Endothelial cell of umbilical vein (primary cell): ENCODE measurements around the gene TBC1D25. TPM values are rescaled to one million over a fixed set of nuclear protein-coding genes. Genes with fewer than 3 reads are reported as not detected.

Source experiments
- BruUV-seq: library from RNA; stranded (reverse); fragments of 400-500 nt; replicated peaks from 2 replicates; lab custom pipeline; 2021; lab: Mats Ljungman, UMichigan
- CTCF ChIA-PET: fragments of 300-600, 350-600 bp; sonication (Branson Sonifier 250); formaldehyde crosslinking; loops from one replicate; lab custom pipeline; 2021; ENCODE audit warnings: antibody characterized with exemption, inconsistent platforms; lab: Charles Lee
- POLR2A ChIA-PET: fragments of 300-600, 350-600 bp; sonication (Branson Sonifier 250); formaldehyde crosslinking; loops from one replicate; lab custom pipeline; 2021; ENCODE audit warnings: antibody characterized with exemption, inconsistent platforms; lab: Charles Lee
- DNase-seq: peaks from one replicate; pipeline ENCODE4 v3.0.0-alpha.2; 2011; ENCODE audit warnings: low read depth, low spot score
- FAIRE-seq: peaks from 2 replicates; lab custom pipeline; 2011; peaks lifted over from hg19 to GRCh38; lab: Jason Lieb, UNC
- H2AFZ ChIP-seq: 2 replicates; pipeline ENCODE4 v1.6.0; 2012; ENCODE audit warnings: low read depth, low read length, control low read depth, inconsistent platforms
- H3K27ac ChIP-seq: 2 replicates; pipeline ENCODE4 v1.5.1; 2011; ENCODE audit warnings: low read depth, mild to moderate bottlenecking, control low read depth, low read length, moderate library complexity; ENCODE audit not compliant: insufficient read depth
- H3K27me3 ChIP-seq, 2 experiments: 2 replicates each; pipeline versions ENCODE4 v1.6.0 to v1.6.1; 2011; ENCODE audit warnings: low read length in 2 of 2, mixed read lengths in 1 of 2; ENCODE audit not compliant: control insufficient read depth in 2 of 2, insufficient read depth in 2 of 2
- H3K36me3 ChIP-seq, 2 experiments: 2 replicates in 1 of 2; 3 replicates in 1 of 2; pipeline ENCODE4 v1.5.1; 2011; ENCODE audit warnings: low read length in 2 of 2, mild to moderate bottlenecking in 1 of 2, moderate library complexity in 1 of 2; ENCODE audit not compliant: control insufficient read depth in 2 of 2, insufficient read depth in 2 of 2; ENCODE audit errors: extremely low read depth in 1 of 2
- H3K4me1 ChIP-seq: 3 replicates; pipeline ENCODE4 v1.5.1; 2011; ENCODE audit warnings: mild to moderate bottlenecking, low read length; ENCODE audit not compliant: control insufficient read depth, insufficient read depth; ENCODE audit errors: extremely low read depth
- H3K4me2 ChIP-seq: 2 replicates; pipeline ENCODE4 v1.6.1; 2011; ENCODE audit warnings: low read length, control low read depth, mixed read lengths; ENCODE audit not compliant: insufficient read depth
- H3K4me3 ChIP-seq, 3 experiments: fragments of 200-600 bp in 1 of 3; sonication (generic), shearing (Covaris generic) in 1 of 3; replicated peaks in 1 of 3; 2 replicates each; pipeline ENCODE4 v1.5.1; 2011 to 2016; ENCODE audit warnings: control low read depth in 3 of 3, low read length in 3 of 3, mild to moderate bottlenecking in 2 of 3, inconsistent platforms in 1 of 3, low read depth in 1 of 3, moderate library complexity in 1 of 3; ENCODE audit not compliant: insufficient read depth in 1 of 3
- H3K79me2 ChIP-seq: 2 replicates; pipeline ENCODE4 v1.6.0; 2012; ENCODE audit warnings: low read length, inconsistent platforms; ENCODE audit not compliant: control insufficient read depth, insufficient read depth
- H3K9ac ChIP-seq: replicated peaks from 2 replicates; pipeline ENCODE3; 2011; ENCODE audit warnings: low read length, control low read depth; ENCODE audit not compliant: insufficient read depth; ENCODE audit errors: extremely low read depth
- H3K9me1 ChIP-seq: replicated peaks from 3 replicates; pipeline ENCODE4 v1.6.0; 2011; ENCODE audit warnings: mild to moderate bottlenecking, low read length; ENCODE audit not compliant: control insufficient read depth, insufficient read depth; ENCODE audit errors: extremely low read depth
- H3K9me3 ChIP-seq: replicated peaks from 2 replicates; pipeline ENCODE4 v1.5.1; 2012; ENCODE audit warnings: low read length, inconsistent platforms; ENCODE audit not compliant: control insufficient read depth, insufficient read depth
- H4K20me1 ChIP-seq: replicated peaks from 2 replicates; pipeline ENCODE3; 2011; ENCODE audit warnings: mild to moderate bottlenecking, low read length; ENCODE audit not compliant: control insufficient read depth, insufficient read depth; ENCODE audit errors: extremely low read depth
- CTCF ChIP-seq, 2 donors: IDR thresholded peaks; 1 replicate in 1 of 2; 2 replicates in 1 of 2; pipeline ENCODE4 v1.5.1; 2011; ENCODE audit warnings: low read length in 2 of 2, mild to moderate bottlenecking in 2 of 2, moderate library complexity in 2 of 2, control low read depth in 1 of 2, inconsistent platforms in 1 of 2, low read depth in 1 of 2; ENCODE audit not compliant: insufficient read depth in 1 of 2; ENCODE audit errors: extremely low read depth in 1 of 2
- EZH2 ChIP-seq: IDR thresholded peaks from 2 replicates; pipeline ENCODE4 v1.6.1; 2012; ENCODE audit warnings: borderline replicate concordance, low read depth, mild to moderate bottlenecking, moderate library complexity, low read length, inconsistent platforms; ENCODE audit not compliant: severe bottlenecking
- FOS ChIP-seq: IDR thresholded peaks from 2 replicates; pipeline ENCODE4 v1.6.1; 2011; ENCODE audit warnings: mild to moderate bottlenecking, low read length, moderate library complexity, borderline replicate concordance; ENCODE audit not compliant: insufficient read depth
- GATA2 ChIP-seq: IDR thresholded peaks from 2 replicates; pipeline ENCODE4 v1.7.0; 2011; ENCODE audit warnings: low read depth, mild to moderate bottlenecking, moderate library complexity, mixed read lengths, low read length; ENCODE audit not compliant: insufficient read length, insufficient read depth
- JUN ChIP-seq: IDR thresholded peaks from 2 replicates; pipeline ENCODE4 v1.6.1; 2011; ENCODE audit warnings: borderline replicate concordance, low read depth; ENCODE audit not compliant: insufficient read length, insufficient read depth
- MAX ChIP-seq: IDR thresholded peaks from 2 replicates; pipeline ENCODE4 v1.6.1; 2011; ENCODE audit not compliant: insufficient read depth, insufficient read length
- MYC ChIP-seq: IDR thresholded peaks from one replicate; pipeline ENCODE4 v1.6.1; 2011; ENCODE audit warnings: mild to moderate bottlenecking, low read depth, low read length
- POLR2A ChIP-seq: IDR thresholded peaks from 2 replicates; pipeline ENCODE4 v1.6.1; 2012; ENCODE audit warnings: low read depth, mild to moderate bottlenecking, control low read depth, low read length
- POLR2AphosphoS5 ChIP-seq: IDR thresholded peaks from 2 replicates; pipeline ENCODE4 v1.6.1; 2012; ENCODE audit warnings: low read depth, mild to moderate bottlenecking, control low read depth, low read length, moderate library complexity; ENCODE audit not compliant: insufficient read depth
- dilution Hi-C: fragments of 300-500 bp; cut with MboI; formaldehyde crosslinking; loops from one replicate; pipeline ENCODE4 v1.15.0; 2019; ENCODE audit warnings: low sequenced_read_pairs; ENCODE audit not compliant: extremely low pct_ligation_motif_present
- intact Hi-C: fragments of 100-400 bp; cut with micrococcal nuclease; formaldehyde crosslinking; loops from one replicate; pipeline ENCODE4 v1.10.0; 2022
- polyA plus RNA-seq, 4 experiments: library from polyadenylated mRNA; depleted of rRNA in 3 of 4; stranded (reverse) in 3 of 4; unstranded in 1 of 4; fragments of >200 nt; gene quantifications; 2 replicates each; pipeline versions ENCODE4 v1.2.1 to v1.2.3, GENCODE V29; 2011 to 2012; ENCODE audit warnings: missing spikeins in 1 of 4
- total RNA-seq: library from RNA; stranded (reverse); gene quantifications from 2 replicates; pipeline ENCODE4 v1.2.3, GENCODE V29; 2021

The TBC1D25 gene
- total and polyA plus RNA-seq, 2 donors (not counting 3 experiments of a cell fraction or from before 2014, with no cell fraction given): 16.0 to 16.3 TPM

- Histone ChIP-seq H3K4me3 (no peak overlapping the region), H3K4me1 (peaks cover 7% of the 10 kb centered on the region), H2AFZ (no peak overlapping the region), H3K27me3 (no peaks in the 10 kb centered on the region), H3K36me3 (no peaks in the 10 kb centered on the region), H3K9me1 (no peaks in the 10 kb centered on the region), H3K79me2 (no peaks in the 10 kb centered on the region), H3K4me2 (no peak overlapping the region), H3K9me3 (no peaks in the 10 kb centered on the region), H4K20me1 (no peaks in the 10 kb centered on the region), H3K27ac (no peak overlapping the region), H3K9ac (no peak overlapping the region)
- POLR2A ChIA-PET: no interaction called here
- dilution Hi-C loops (no loop called here), intact Hi-C loops (no loop called here)
- DNase-seq: no peak
- no TSS peak for BruUV-seq
- CTCF ChIA-PET: no interaction called here
- FAIRE-seq: no peak
- TF ChIP-seq MAX: no peak
- TF ChIP-seq POLR2A: no peak
- TF ChIP-seq MYC: no peak
- TF ChIP-seq EZH2: no peak
- no peak for TF ChIP-seq CTCF (IDR thresholded peaks at IDR 0.05; ENCODE audit: extremely low read depth in 1 of 2, insufficient read depth in 1 of 2, low read depth in 1 of 2, low read length in 2 of 2)
- no peak for TF ChIP-seq POLR2AphosphoS5
- no peak for TF ChIP-seq JUN
- TF ChIP-seq GATA2: no peak
- no peak for TF ChIP-seq FOS
Observed at GRCh38 chrX:48489892-48490291, 49.6 kb upstream of the TBC1D25 start.
